ENCODE results near the gene POU2F2. TPM values are rescaled to one million over a fixed set of nuclear protein-coding genes. Genes with fewer than 3 reads are reported as not detected.
A peak's percentile ranks its signal among the peaks of the same experiment; 100 is the strongest.

Gene POU2F2
- total RNA-seq, 1 experiment from 2014 or later: 2.4 TPM

- TF ChIP-seq EZH2 (IDR thresholded peaks at IDR 0.05; ENCODE audit: low read length, unreplicated experiment): no peak
- TF ChIP-seq EZH2phosphoT487 (IDR thresholded peaks at IDR 0.05; ENCODE audit: borderline replicate concordance, low read length): no peak
- no peak for TF ChIP-seq CTCF (conservative IDR thresholded peaks at IDR 0.05; ENCODE audit: low read depth, low read length)
- Histone ChIP-seq H3K36me3 (ENCODE audit: low read depth, low read length) (peaks cover 15% of the 10 kb centered on the region; the same call in 1 of the 2 replicates), H3K9ac (ENCODE audit: low read length) (peak overlapping the region; percentile 88), H4K20me1 (ENCODE audit: low read length) (peaks cover 26% of the 10 kb centered on the region; the same call in 1 of the 2 replicates), H3K9me3 (ENCODE audit: low read length) (no peaks in the 10 kb centered on the region), H3K4me2 (ENCODE audit: low read length) (peak overlapping the region; percentile 81), H3K9me2 (replicated peaks; ENCODE audit: low read length) (no peaks in the 10 kb centered on the region), H3K4me1 (ENCODE audit: insufficient read depth, low read length) (peaks cover 24% of the 10 kb centered on the region), H3K79me2 (ENCODE audit: low read length) (peaks cover 49% of the 10 kb centered on the region), H3K4me3 (ENCODE audit: low read length) (peak overlapping the region; percentile 75), H2AFZ (ENCODE audit: low read length) (no peak overlapping the region), H3F3A (ENCODE audit: low read length, unreplicated experiment) (no peaks in the 10 kb centered on the region), H3K27me3 (ENCODE audit: low read length) (no peaks in the 10 kb centered on the region), H3K27ac (ENCODE audit: low read length) (peak overlapping the region; percentile 29; the same call in 1 of the 2 replicates)
- no peak; the same call in 1 of the 2 replicates for ATAC-seq
- CTCF ChIA-PET: interaction anchor here (0.6 kb wide), 1 partner anchor 41 kb away, joined by 3 read pairs; no protein-coding TSS in a partner anchor
- POLR2A ChIA-PET (ENCODE audit: unreplicated experiment): interaction anchor here (0.6 to 1.0 kb wide), 2 partner anchors 102 to 217 kb away, joined by 3 read pairs; partner anchors contain the start of gene RPS19
- intact Hi-C loops (cut with micrococcal nuclease): no loop called here
- BruUV-seq (replicated peaks): no TSS peak
- peak; percentile 4 for DNase-seq
Observed at GRCh38 chr19:42076380-42076944, 55.8 kb downstream of the POU2F2 start.

- peak within 1 kb of the TSS; percentile 75 for H3K4me3 ChIP-seq (ENCODE audit: low read length)
- ChIA-PET POLR2A (ENCODE audit: unreplicated experiment) (interaction anchor here (0.6 to 1.0 kb wide), 2 partner anchors 102 to 216 kb away, joined by 3 read pairs; partner anchors contain the start of gene RPS19), CTCF (interaction anchor here (0.5 to 0.6 kb wide), 2 partner anchors 41 to 45 kb away, joined by 3 read pairs; no protein-coding TSS in a partner anchor)
- no peaks in the 10 kb centered on the region for H3K9me3 ChIP-seq (ENCODE audit: low read length)
- H3F3A ChIP-seq (ENCODE audit: low read length, unreplicated experiment): no peaks in the 10 kb centered on the region
- intact Hi-C loops (cut with micrococcal nuclease): no loop called here
- H3K27me3 ChIP-seq (ENCODE audit: low read length): no peaks in the 10 kb centered on the region
- DNase-seq (peak; percentile 98), ATAC-seq (peak; percentile 97)
- peak within 1 kb of the TSS; percentile 96 for H3K9ac ChIP-seq (ENCODE audit: low read length)
- peaks cover 10% of the 10 kb centered on the region; the same call in 1 of the 2 replicates for H3K36me3 ChIP-seq (ENCODE audit: low read depth, low read length)
- peaks cover 45% of the 10 kb centered on the region for H3K79me2 ChIP-seq (ENCODE audit: low read length)
- H3K9me2 ChIP-seq (replicated peaks; ENCODE audit: low read length): no peaks in the 10 kb centered on the region
- H3K27ac ChIP-seq (ENCODE audit: low read length): peak within 1 kb of the TSS; percentile 72
- BruUV-seq (replicated peaks): no TSS peak
- H2AFZ ChIP-seq (ENCODE audit: low read length): peak within 1 kb of the TSS; percentile 79
- H3K4me1 ChIP-seq (ENCODE audit: insufficient read depth, low read length): peaks cover 24% of the 10 kb centered on the region
- peak within 1 kb of the TSS; percentile 91 for H3K4me2 ChIP-seq (ENCODE audit: low read length)
- TF ChIP-seq EZH2 (IDR thresholded peaks at IDR 0.05; ENCODE audit: low read length, unreplicated experiment): no peak
- H4K20me1 ChIP-seq (ENCODE audit: low read length): peaks cover 26% of the 10 kb centered on the region; the same call in 1 of the 2 replicates
Observed at GRCh38 chr19:42075616-42076379, 56.4 kb downstream of the POU2F2 start, which contains the start of gene ZNF574. Gene ZNF574 (plus strand): TSS chr19:42076166. CDS start chr19:42078607, 2,441 bp downstream.

- H4K20me1 ChIP-seq (ENCODE audit: low read length): peaks cover 26% of the 10 kb centered on the region; the same call in 1 of the 2 replicates
- peak overlapping the region; percentile 79 for H2AFZ ChIP-seq (ENCODE audit: low read length)
- peak overlapping the region; percentile 72 for H3K4me3 ChIP-seq (ENCODE audit: low read length)
- no peaks in the 10 kb centered on the region for H3F3A ChIP-seq (ENCODE audit: low read length, unreplicated experiment)
- intact Hi-C loops (cut with micrococcal nuclease): no loop called here
- peak overlapping the region; percentile 96 for H3K9ac ChIP-seq (ENCODE audit: low read length)
- H3K27me3 ChIP-seq (ENCODE audit: low read length): no peaks in the 10 kb centered on the region
- peaks cover 24% of the 10 kb centered on the region for H3K4me1 ChIP-seq (ENCODE audit: insufficient read depth, low read length)
- ChIA-PET CTCF (no interaction called here), POLR2A (ENCODE audit: unreplicated experiment) (no interaction called here)
- peak overlapping the region; percentile 91 for H3K4me2 ChIP-seq (ENCODE audit: low read length)
- H3K9me2 ChIP-seq (replicated peaks; ENCODE audit: low read length): no peaks in the 10 kb centered on the region
- peak overlapping the region; percentile 72 for H3K27ac ChIP-seq (ENCODE audit: low read length)
- peaks cover 44% of the 10 kb centered on the region for H3K79me2 ChIP-seq (ENCODE audit: low read length)
- H3K9me3 ChIP-seq (ENCODE audit: low read length): no peaks in the 10 kb centered on the region
- BruUV-seq (replicated peaks): TSS peak; percentile 94
- TF ChIP-seq CTCF (conservative IDR thresholded peaks at IDR 0.05; ENCODE audit: low read depth, low read length) (no peak), EZH2 (IDR thresholded peaks at IDR 0.05; ENCODE audit: low read length, unreplicated experiment) (no peak), EZH2phosphoT487 (IDR thresholded peaks at IDR 0.05; ENCODE audit: borderline replicate concordance, low read length) (no peak)
- no peak for ATAC-seq
- no peak for DNase-seq
- H3K36me3 ChIP-seq (ENCODE audit: low read depth, low read length): peaks cover 9% of the 10 kb centered on the region; the same call in 1 of the 2 replicates
Observed at GRCh38 chr19:42075364-42075615, 57.0 kb downstream of the POU2F2 start.
